ENCODE results near the gene GAREM1.

Gene GAREM1

DNA sequence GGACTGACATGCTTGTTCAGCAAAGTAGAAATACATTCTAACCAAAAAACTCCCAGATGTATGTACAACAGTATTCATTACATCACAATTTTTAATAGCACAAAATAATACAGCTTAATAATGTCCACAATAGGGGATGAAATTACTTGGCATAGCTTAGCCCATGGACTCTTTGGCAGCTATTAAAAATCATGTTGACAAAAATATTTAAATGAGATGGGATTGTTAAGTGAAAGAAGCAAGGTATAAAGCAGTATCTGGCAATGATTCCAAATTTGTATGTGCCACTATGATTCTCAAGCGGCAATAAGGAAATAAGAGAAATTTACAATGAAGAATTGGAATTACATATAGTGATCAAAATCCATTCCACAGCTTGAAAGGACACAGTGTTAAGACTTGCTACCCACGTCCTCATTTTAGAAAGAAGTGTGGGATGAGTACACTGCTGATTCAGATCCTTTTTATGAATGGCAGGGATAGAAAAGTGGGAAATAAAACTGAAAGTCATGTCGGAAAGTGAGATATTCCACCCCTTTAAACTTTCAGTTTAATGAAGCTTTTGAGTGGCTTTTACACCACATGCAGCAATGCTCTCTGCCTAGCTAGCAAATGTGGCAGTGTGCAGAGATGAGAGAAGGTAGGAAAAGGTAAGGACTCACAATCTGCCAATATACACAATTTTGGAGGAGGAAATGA is 2.4 kb downstream of the GAREM1 start:
- H3K9me3 ChIP-seq (ENCODE audit: low read depth, low read length): no peaks in the 10 kb centered on the region
- no peak overlapping the region for H3K4me3 ChIP-seq

DNA sequence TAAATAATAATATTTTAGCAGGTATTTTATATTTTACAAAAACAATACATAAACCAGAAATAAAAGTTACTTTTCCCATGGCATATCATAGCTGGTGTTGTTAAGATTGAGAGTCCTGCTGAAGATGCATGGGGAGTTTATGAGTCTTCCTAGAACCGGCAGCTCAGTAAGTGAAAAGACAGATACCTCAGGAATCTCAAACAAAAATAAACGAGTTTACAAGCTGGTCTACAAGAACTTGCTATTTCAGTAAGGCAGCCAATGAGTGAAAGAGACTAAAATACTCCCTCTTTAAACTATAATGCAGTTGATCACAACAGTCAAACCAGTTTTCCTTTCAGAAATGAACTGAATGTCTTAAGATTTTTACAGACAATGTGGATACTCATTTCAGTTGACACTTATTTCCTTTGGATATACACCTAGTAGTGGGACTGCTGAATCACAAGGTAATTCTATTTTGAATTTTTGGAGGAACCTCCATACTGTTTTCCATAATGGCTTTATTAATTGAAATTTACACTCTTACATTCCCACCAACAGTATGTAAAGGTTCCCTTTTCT is 8.9 kb downstream of the GAREM1 start:
- H3K27ac ChIP-seq: no peak overlapping the region
- no peak for DNase-seq (ENCODE audit: low read depth, low spot score)
- H3K36me3 ChIP-seq (ENCODE audit: insufficient read depth, low read length): no peaks in the 10 kb centered on the region
- H3K4me3 ChIP-seq: no peak overlapping the region
- TF ChIP-seq EZH2 (IDR thresholded peaks at IDR 0.05) (no peak), FOXP2 (optimal IDR thresholded peaks at IDR 0.05; ENCODE audit: control extremely low read depth, extremely low read length, insufficient read depth) (no peak), POLR2AphosphoS5 (IDR thresholded peaks at IDR 0.05; ENCODE audit: borderline replicate concordance, low read depth, low read length) (no peak)
- H3K9me3 ChIP-seq (ENCODE audit: low read depth, low read length): no peaks in the 10 kb centered on the region
- no peak overlapping the region for H3K9ac ChIP-seq (ENCODE audit: insufficient read length)

More for the DNA sequence above, 2.4 kb downstream of the GAREM1 start:
- no peaks in the 10 kb centered on the region for H3K36me3 ChIP-seq (ENCODE audit: insufficient read depth, low read length)
- H3K27ac ChIP-seq: no peak overlapping the region
- DNase-seq (ENCODE audit: low read depth, low spot score): no peak
- no peak overlapping the region for H3K9ac ChIP-seq (ENCODE audit: insufficient read length)
- no peak for TF ChIP-seq POLR2AphosphoS5 (IDR thresholded peaks at IDR 0.05; ENCODE audit: borderline replicate concordance, low read depth, low read length)
- no peak for TF ChIP-seq EZH2 (IDR thresholded peaks at IDR 0.05)
- TF ChIP-seq FOXP2 (optimal IDR thresholded peaks at IDR 0.05; ENCODE audit: control extremely low read depth, extremely low read length, insufficient read depth): no peak

DNA sequence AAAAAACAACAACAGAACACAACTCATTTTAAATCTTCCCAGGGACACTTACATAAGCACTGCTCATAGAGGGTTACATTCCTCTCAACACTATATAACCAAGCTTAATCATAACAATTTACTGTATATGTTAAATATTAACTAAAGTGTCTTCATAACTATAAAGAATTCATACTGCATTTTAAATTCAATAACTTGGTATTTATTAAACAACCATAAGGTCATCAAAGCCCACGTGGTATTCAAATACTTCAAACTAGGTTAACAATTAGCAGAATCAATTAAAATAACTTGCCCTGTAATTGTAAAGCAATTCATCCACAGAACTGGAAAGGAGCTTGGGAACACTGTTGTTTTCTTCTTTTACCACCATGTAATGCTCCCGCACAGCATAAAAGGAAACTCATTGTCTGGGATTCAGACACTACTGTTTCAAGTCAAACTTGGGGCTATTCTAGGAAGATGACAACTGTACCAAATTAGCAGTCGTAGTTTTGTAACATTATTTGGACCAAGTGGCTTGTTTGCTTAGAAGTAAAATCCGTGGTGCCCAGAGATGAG is 10.4 kb downstream of the GAREM1 start:
- DNase-seq (ENCODE audit: low read depth, low spot score): no peak
- Histone ChIP-seq H3K4me3 (no peak overlapping the region), H3K36me3 (ENCODE audit: insufficient read depth, low read length) (no peaks in the 10 kb centered on the region), H3K9me3 (ENCODE audit: low read depth, low read length) (no peaks in the 10 kb centered on the region), H3K27ac (no peak overlapping the region), H3K9ac (ENCODE audit: insufficient read length) (no peak overlapping the region)
- TF ChIP-seq EZH2 (IDR thresholded peaks at IDR 0.05) (no peak), FOXP2 (optimal IDR thresholded peaks at IDR 0.05; ENCODE audit: control extremely low read depth, extremely low read length, insufficient read depth) (no peak), POLR2AphosphoS5 (IDR thresholded peaks at IDR 0.05; ENCODE audit: borderline replicate concordance, low read depth, low read length) (no peak)

DNA sequence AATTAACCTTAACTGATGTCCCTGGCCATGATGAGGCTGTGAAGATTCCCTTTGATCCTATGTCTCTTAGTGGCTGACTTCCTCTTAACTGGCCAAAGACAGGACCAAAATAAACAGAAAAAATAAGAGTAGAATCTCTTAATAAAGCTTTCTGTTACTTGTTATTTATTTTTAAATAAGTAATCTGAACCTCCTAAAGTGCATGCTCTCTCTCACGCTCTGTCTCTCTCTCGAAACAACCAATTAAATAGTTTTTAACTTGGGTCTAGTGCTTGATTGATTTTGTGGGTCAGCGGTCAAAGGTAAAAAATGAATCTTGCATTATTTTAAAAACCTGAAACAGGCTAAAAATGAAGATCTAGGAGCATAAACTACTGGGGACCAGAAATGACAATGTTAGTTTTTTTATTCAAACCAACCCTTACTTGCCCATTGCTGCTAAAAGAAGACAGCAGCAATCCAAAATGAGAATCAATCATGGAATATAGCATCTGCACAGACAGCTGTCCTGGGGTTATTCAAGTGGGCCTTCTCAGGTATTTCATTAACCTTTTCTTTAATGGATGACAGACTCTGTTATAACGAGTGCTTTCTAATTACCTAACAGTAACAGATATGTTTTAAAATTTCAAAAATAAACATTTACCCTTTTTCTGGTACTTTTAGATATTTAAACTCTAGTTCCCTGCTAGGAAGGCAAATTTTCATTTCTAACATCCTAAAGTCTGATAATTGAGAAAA is 11.2 kb downstream of the GAREM1 start:
- Histone ChIP-seq H3K9ac (ENCODE audit: insufficient read length) (no peak overlapping the region), H3K4me3 (no peak overlapping the region), H3K36me3 (ENCODE audit: insufficient read depth, low read length) (no peaks in the 10 kb centered on the region), H3K27ac (no peak overlapping the region), H3K9me3 (ENCODE audit: low read depth, low read length) (no peaks in the 10 kb centered on the region)
- DNase-seq (ENCODE audit: low read depth, low spot score): no peak
- TF ChIP-seq POLR2AphosphoS5 (IDR thresholded peaks at IDR 0.05; ENCODE audit: borderline replicate concordance, low read depth, low read length): no peak
- TF ChIP-seq FOXP2 (optimal IDR thresholded peaks at IDR 0.05; ENCODE audit: control extremely low read depth, extremely low read length, insufficient read depth): no peak
- no peak for TF ChIP-seq EZH2 (IDR thresholded peaks at IDR 0.05)

DNA sequence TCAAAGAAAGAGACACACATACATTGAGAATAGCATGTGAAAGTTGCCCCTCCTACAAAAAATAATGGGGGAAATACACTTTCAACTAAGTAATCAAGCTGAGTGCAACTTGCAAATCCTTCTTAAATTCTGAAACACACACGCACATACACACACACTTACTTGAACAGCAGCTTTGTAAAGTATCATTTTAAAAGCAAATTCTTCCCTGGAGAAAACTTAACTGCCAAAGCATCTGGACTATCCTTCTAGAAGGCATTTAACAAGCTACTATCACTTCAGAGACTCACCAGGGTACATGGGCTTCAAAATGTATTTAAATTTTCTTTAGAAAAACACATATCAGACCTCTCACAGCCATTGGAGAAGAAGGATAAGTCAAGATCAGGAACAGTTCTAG is 15.3 kb downstream of the GAREM1 start:
- no peak for DNase-seq (ENCODE audit: low read depth, low spot score)
- Histone ChIP-seq H3K9ac (ENCODE audit: insufficient read length) (no peak overlapping the region), H3K36me3 (ENCODE audit: insufficient read depth, low read length) (no peaks in the 10 kb centered on the region), H3K9me3 (ENCODE audit: low read depth, low read length) (no peaks in the 10 kb centered on the region), H3K27ac (peak overlapping the region; percentile 52; the same call in 1 of the 2 replicates), H3K4me3 (peak overlapping the region; percentile 21; the same call in 1 of the 2 replicates)
- TF ChIP-seq FOXP2 (optimal IDR thresholded peaks at IDR 0.05; ENCODE audit: control extremely low read depth, extremely low read length, insufficient read depth) (no peak), EZH2 (IDR thresholded peaks at IDR 0.05) (no peak), POLR2AphosphoS5 (IDR thresholded peaks at IDR 0.05; ENCODE audit: borderline replicate concordance, low read depth, low read length) (no peak)

DNA sequence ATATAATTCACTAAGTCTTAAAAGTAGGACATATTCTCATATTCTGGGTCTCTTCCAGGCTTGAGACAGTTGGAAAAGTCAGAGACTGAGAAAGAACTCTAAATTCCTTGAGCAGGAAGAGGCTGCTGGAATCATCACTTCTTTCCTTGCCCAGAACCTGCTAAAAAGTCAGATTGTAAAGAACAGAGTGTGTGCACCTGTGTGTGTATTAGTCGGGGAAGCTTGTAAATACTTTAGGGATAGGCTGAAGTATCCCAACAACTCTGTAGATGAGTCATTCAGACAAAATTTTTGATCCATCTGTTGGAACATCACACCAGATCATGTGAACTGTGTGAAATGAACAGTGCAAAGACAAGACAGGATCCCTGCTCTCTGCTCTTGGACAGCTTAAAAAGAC is 16.1 kb downstream of the GAREM1 start:
- peak overlapping the region; percentile 52; the same call in 1 of the 2 replicates for H3K27ac ChIP-seq
- no peaks in the 10 kb centered on the region for H3K36me3 ChIP-seq (ENCODE audit: insufficient read depth, low read length)
- no peak for DNase-seq (ENCODE audit: low read depth, low spot score)
- TF ChIP-seq FOXP2 (optimal IDR thresholded peaks at IDR 0.05; ENCODE audit: control extremely low read depth, extremely low read length, insufficient read depth): no peak
- no peak for TF ChIP-seq POLR2AphosphoS5 (IDR thresholded peaks at IDR 0.05; ENCODE audit: borderline replicate concordance, low read depth, low read length)
- no peak for TF ChIP-seq EZH2 (IDR thresholded peaks at IDR 0.05)
- H3K9me3 ChIP-seq (ENCODE audit: low read depth, low read length): no peaks in the 10 kb centered on the region
- no peak overlapping the region for H3K9ac ChIP-seq (ENCODE audit: insufficient read length)
- H3K4me3 ChIP-seq: peak overlapping the region; percentile 21; the same call in 1 of the 2 replicates

DNA sequence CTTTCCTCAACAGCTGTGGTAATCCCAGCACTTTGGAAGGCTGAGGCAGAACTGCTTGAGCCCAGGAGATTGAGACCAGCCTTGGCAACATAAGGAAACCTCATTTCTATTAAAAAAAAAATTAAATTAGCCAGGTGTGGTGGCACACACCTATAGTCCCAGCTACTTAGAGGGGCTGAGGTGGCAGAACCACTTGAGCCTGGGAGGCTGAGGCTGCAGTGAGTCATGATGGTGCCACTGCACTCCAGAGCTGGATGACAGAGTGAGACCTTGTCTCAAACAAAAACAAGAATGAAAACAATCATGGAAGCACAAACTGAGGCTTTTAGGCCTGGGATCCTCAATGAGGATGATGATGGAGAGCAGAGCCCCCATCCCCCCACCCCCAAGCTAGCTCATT is 19.8 kb downstream of the GAREM1 start:
- TF ChIP-seq EZH2 (IDR thresholded peaks at IDR 0.05) (no peak), POLR2AphosphoS5 (IDR thresholded peaks at IDR 0.05; ENCODE audit: borderline replicate concordance, low read depth, low read length) (no peak)
- Histone ChIP-seq H3K36me3 (ENCODE audit: insufficient read depth, low read length) (no peaks in the 10 kb centered on the region), H3K27ac (peak overlapping the region; percentile 78), H3K4me3 (no peak overlapping the region), H3K9ac (ENCODE audit: insufficient read length) (no peak overlapping the region), H3K9me3 (ENCODE audit: low read depth, low read length) (no peaks in the 10 kb centered on the region)
- no peak for DNase-seq (ENCODE audit: low read depth, low spot score)

DNA sequence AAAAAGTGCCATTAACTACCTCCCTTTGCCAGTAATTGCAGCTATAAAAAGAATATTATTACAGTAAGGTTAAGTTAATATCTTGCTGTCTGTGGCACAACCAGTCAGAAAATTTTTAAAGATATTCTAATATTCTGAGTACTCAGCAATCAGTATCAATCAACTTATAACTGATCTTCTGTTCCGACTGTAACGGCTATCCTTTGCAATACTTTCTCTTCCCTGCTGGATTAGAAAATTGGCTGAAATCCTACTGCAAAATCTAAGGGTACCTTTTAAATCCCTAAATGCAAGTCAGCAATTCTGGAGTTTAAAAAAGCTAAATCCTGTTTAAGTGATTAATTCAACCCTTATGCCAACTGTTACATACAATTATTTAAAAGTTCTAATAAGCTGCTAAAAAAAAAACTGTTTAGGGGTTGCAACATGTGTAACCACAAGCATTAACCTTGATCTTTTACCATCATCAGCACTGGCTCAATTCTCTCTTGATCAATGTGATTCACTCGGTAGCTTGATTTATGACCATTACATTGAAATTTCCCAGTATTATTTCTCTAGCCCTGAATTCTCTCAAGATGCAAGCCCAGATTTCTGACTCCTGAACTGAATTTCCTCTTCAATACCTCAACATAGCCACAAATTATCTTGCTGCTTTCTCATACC is 20.5 kb downstream of the GAREM1 start:
- peak overlapping the region; percentile 42; the same call in 1 of the 2 replicates for H3K4me3 ChIP-seq
- H3K36me3 ChIP-seq (ENCODE audit: insufficient read depth, low read length): no peaks in the 10 kb centered on the region
- H3K9ac ChIP-seq (ENCODE audit: insufficient read length): no peak overlapping the region
- no peak; the same call in 1 of the 2 replicates for TF ChIP-seq POLR2AphosphoS5 (IDR thresholded peaks at IDR 0.05; ENCODE audit: borderline replicate concordance, low read depth, low read length)
- no peak for TF ChIP-seq FOXP2 (optimal IDR thresholded peaks at IDR 0.05; ENCODE audit: control extremely low read depth, extremely low read length, insufficient read depth)
- no peak for TF ChIP-seq EZH2 (IDR thresholded peaks at IDR 0.05)
- H3K9me3 ChIP-seq (ENCODE audit: low read depth, low read length): no peaks in the 10 kb centered on the region
- no peak for DNase-seq (ENCODE audit: low read depth, low spot score)
- peak overlapping the region; percentile 78 for H3K27ac ChIP-seq

Data from SK-N-MC (cell line).